ENCODE measurements around the gene CASKIN1. TPM values are rescaled to one million over a fixed set of nuclear protein-coding genes. Genes with fewer than 3 reads are reported as not detected.
A peak's percentile ranks its signal among the peaks of the same experiment; 100 is the strongest.

The CASKIN1 gene
- polyA plus RNA-seq, 2 of the 4 experiments (the other 2 are of a cell fraction), result 0.27 to 0.87 TPM

DNA sequence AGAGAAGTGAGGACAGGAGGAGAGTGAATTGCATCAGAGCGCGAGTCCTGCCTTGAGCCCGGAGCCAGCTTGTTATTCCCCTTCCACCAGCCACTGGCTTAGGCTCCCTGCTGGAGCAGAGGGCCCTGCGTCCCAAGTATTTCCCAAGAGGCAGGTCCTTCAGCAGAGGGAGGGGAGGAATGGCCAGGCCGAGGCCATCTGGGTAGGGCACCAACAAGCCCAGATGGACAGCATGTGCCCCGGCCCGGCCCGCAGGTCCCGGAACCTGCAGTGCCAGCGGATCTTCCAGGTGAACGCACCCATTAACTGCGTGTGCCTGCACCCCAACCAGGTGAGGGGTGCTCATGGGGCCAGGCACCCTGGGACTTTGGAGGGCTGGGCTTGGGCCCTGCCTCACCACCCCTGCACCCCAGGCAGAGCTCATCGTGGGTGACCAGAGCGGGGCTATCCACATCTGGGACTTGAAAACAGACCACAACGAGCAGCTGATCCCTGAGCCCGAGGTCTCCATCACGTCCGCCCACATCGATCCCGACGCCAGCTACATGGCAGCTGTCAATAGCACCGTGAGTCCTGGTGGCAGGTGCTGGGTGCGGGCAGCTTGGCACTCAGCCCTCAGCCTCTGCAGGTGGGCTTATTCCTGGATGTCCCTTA is 10.5 kb upstream of the CASKIN1 start:
- TF ChIP-seq CBX2 (IDR thresholded peaks at IDR 0.05; ENCODE audit: borderline replicate concordance, low read depth), result no peak
- no peak for TF ChIP-seq REST (IDR thresholded peaks at IDR 0.05)
- TF ChIP-seq EP300 (IDR thresholded peaks at IDR 0.05), result no peak
- TF ChIP-seq ZFP36 (IDR thresholded peaks at IDR 0.05; ENCODE audit: borderline replicate concordance, partially characterized antibody), result no peak
- no peak for TF ChIP-seq RARB (CRISPR knock-in tag; IDR thresholded peaks at IDR 0.05)
- TF ChIP-seq EHMT2 (IDR thresholded peaks at IDR 0.05; ENCODE audit: low read depth), result no peak
- TF ChIP-seq NR3C1 (IDR thresholded peaks at IDR 0.05), result no peak
- no peak for TF ChIP-seq GATA3 (IDR thresholded peaks at IDR 0.05; ENCODE audit: borderline replicate concordance)
- no peak for TF ChIP-seq NFE2L2 (conservative IDR thresholded peaks at IDR 0.05; ENCODE audit: low read length)
- no peak for TF ChIP-seq HOXA7 (CRISPR knock-in tag; IDR thresholded peaks at IDR 0.05)
- TF ChIP-seq MAFK (IDR thresholded peaks at IDR 0.05; ENCODE audit: partially characterized antibody), result no peak
- no peak for TF ChIP-seq ZC3H11A (IDR thresholded peaks at IDR 0.05)
- no peak for TF ChIP-seq USF2 (IDR thresholded peaks at IDR 0.05)
- no peak for TF ChIP-seq TP53 (CRISPR knock-in tag; IDR thresholded peaks at IDR 0.05)
- TF ChIP-seq, protein P1, sequence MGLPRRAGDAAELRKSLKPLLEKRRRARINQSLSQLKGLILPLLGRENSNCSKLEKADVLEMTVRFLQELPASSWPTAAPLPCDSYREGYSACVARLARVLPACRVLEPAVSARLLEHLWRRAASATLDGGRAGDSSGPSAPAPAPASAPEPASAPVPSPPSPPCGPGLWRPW (IDR thresholded peaks at IDR 0.05), result no peak
- TF ChIP-seq CTCF (IDR thresholded peaks at IDR 0.05), result no peak
- TF ChIP-seq MYC (IDR thresholded peaks at IDR 0.05; ENCODE audit: borderline replicate concordance, low read length), result no peak
- no peak for TF ChIP-seq CBX8 (IDR thresholded peaks at IDR 0.05)
- TF ChIP-seq CEBPB (IDR thresholded peaks at IDR 0.05), result no peak
- TF ChIP-seq, protein P2, sequence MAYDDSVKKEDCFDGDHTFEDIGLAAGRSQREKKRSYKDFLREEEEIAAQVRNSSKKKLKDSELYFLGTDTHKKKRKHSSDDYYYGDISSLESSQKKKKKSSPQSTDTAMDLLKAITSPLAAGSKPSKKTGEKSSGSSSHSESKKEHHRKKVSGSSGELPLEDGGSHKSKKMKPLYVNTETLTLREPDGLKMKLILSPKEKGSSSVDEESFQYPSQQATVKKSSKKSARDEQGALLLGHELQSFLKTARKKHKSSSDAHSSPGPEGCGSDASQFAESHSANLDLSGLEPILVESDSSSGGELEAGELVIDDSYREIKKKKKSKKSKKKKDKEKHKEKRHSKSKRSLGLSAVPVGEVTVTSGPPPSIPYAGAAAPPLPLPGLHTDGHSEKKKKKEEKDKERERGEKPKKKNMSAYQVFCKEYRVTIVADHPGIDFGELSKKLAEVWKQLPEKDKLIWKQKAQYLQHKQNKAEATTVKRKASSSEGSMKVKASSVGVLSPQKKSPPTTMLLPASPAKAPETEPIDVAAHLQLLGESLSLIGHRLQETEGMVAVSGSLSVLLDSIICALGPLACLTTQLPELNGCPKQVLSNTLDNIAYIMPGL (CRISPR knock-in tag; IDR thresholded peaks at IDR 0.05; ENCODE audit: borderline replicate concordance), result no peak
- Histone ChIP-seq H3K27ac (peak overlapping the region; percentile 97 to 98; a peak in 5 of 6 replicates), H3K9me3 (no peaks in the 10 kb centered on the region), H3K4me1 (peaks cover 16% of the 10 kb centered on the region), H3K4me3 (peak overlapping the region; percentile 83), H3K4me2 (peak overlapping the region; percentile 99)
- ChIA-PET POLR2A (interaction anchor here (2.5 to 3.0 kb wide), 2 partner anchors 8 to 52 kb away, joined by 16 to 31 read pairs; partner anchors contain the start of genes PGP and TRAF7), CTCF (interaction anchor here (1.0 to 4.8 kb wide), 6 partner anchors 8 to 294 kb away, joined by 3 to 28 read pairs (median 3); partner anchors contain the start of genes ECI1 and PGP)
- FAIRE-seq (no peak), DNase-seq (ENCODE audit: low read depth in 1 of 2, low spot score in 1 of 2) (no peak), ATAC-seq (no peak)
- WGBS (ENCODE audit: missing lambda C conversion rate), result 94% methylated on average over 23 of the region's 23 CpGs
